Astrocyte (in vitro differentiated cells and primary cell): ENCODE data around the gene ZEB2. TPM values are rescaled to one million over a fixed set of nuclear protein-coding genes. Genes with fewer than 3 reads are reported as not detected.

Experiments used
- DNase-seq: peaks from one replicate; pipeline ENCODE4 v3.0.0-alpha.2; 2010; ENCODE audit warnings: low read depth
- FAIRE-seq: peaks from 2 replicates; lab custom pipeline; 2011; peaks lifted over from hg19 to GRCh38; lab: Jason Lieb, UNC
- H2AFZ ChIP-seq: 2 replicates; pipeline ENCODE4 v1.6.0; 2012; ENCODE audit warnings: low read depth, low read length, inconsistent platforms
- H3K27ac ChIP-seq: 2 replicates; pipeline ENCODE4 v1.5.1; 2011; ENCODE audit warnings: low read depth, low read length, inconsistent platforms
- H3K27me3 ChIP-seq: 2 replicates; pipeline ENCODE4 v1.6.0; 2011; ENCODE audit warnings: low read length, inconsistent platforms; ENCODE audit not compliant: insufficient read depth
- H3K36me3 ChIP-seq: 2 replicates; pipeline ENCODE4 v1.5.1; 2011; ENCODE audit warnings: low read length, inconsistent platforms; ENCODE audit not compliant: insufficient read depth
- H3K4me1 ChIP-seq: 2 replicates; pipeline ENCODE4 v1.5.1; 2011; ENCODE audit warnings: low read length, inconsistent platforms; ENCODE audit not compliant: insufficient read depth
- H3K4me2 ChIP-seq: 2 replicates; pipeline ENCODE4 v1.6.0; 2012; ENCODE audit warnings: low read length, inconsistent platforms
- H3K4me3 ChIP-seq: 2 replicates; pipeline ENCODE4 v1.5.1; 2011; ENCODE audit warnings: low read depth, mild to moderate bottlenecking, low read length, inconsistent platforms; ENCODE audit not compliant: insufficient read depth
- H3K79me2 ChIP-seq: 2 replicates; pipeline ENCODE4 v1.6.0; 2012; ENCODE audit warnings: mild to moderate bottlenecking, low read length, inconsistent platforms; ENCODE audit not compliant: insufficient read depth
- H3K9ac ChIP-seq: 2 replicates; pipeline ENCODE4 v1.6.0; 2012; ENCODE audit warnings: mild to moderate bottlenecking, low read length, inconsistent platforms
- H3K9me3 ChIP-seq: 2 replicates; pipeline ENCODE4 v1.5.1; 2012; ENCODE audit warnings: low read depth, mild to moderate bottlenecking, low read length, inconsistent platforms; ENCODE audit not compliant: insufficient read depth
- H4K20me1 ChIP-seq: 2 replicates; pipeline ENCODE4 v1.6.0; 2012; ENCODE audit warnings: low read length, inconsistent platforms; ENCODE audit not compliant: insufficient read depth
- H3K27ac Mint-ChIP-seq: one replicate; pipeline ENCODE4 v1.8.0; 2021; ENCODE audit warnings: mild to moderate bottlenecking, mixed read lengths; ENCODE audit not compliant: unreplicated experiment
- H3K27me3 Mint-ChIP-seq: one replicate; pipeline ENCODE4 v1.8.0; 2021; ENCODE audit warnings: low read depth, mixed read lengths; ENCODE audit not compliant: unreplicated experiment
- H3K36me3 Mint-ChIP-seq: one replicate; pipeline ENCODE4 v1.8.0; 2021; ENCODE audit warnings: low read depth, mixed read lengths; ENCODE audit not compliant: unreplicated experiment
- H3K4me1 Mint-ChIP-seq: one replicate; pipeline ENCODE4 v1.8.0; 2021; ENCODE audit warnings: low read depth, mixed read lengths; ENCODE audit not compliant: unreplicated experiment
- H3K4me3 Mint-ChIP-seq: one replicate; pipeline ENCODE4 v1.8.0; 2021; ENCODE audit warnings: mild to moderate bottlenecking, moderate library complexity, mixed read lengths; ENCODE audit not compliant: unreplicated experiment
- H3K9me3 Mint-ChIP-seq: one replicate; pipeline ENCODE4 v1.8.0; 2021; ENCODE audit warnings: mild to moderate bottlenecking, mixed read lengths; ENCODE audit not compliant: unreplicated experiment
- EZH2 ChIP-seq: IDR thresholded peaks from 2 replicates; pipeline ENCODE4 v1.6.1; 2012; ENCODE audit warnings: mild to moderate bottlenecking, low read length, inconsistent platforms; ENCODE audit not compliant: insufficient read depth
- total RNA-seq: library from RNA; stranded (reverse); gene quantifications from 2 replicates; pipeline ENCODE4 v1.2.1, GENCODE V29; 2021
- TF ChIP-seq, protein P1 (sequence below): IDR thresholded peaks from 2 replicates; pipeline ENCODE4 v1.5.1; 2011; ENCODE audit warnings: low read depth, mild to moderate bottlenecking, inconsistent platforms, low read length, moderate library complexity; ENCODE audit not compliant: insufficient read depth

ZEB2 gene
- total RNA-seq, 1 donor from 2014 or later, result 84.9 TPM

- Histone ChIP-seq H3K4me1 (no peaks in the 10 kb centered on the region), H3K4me2 (no peak overlapping the region), H3K9ac (no peak overlapping the region), H3K9me3 (no peaks in the 10 kb centered on the region), H3K4me3 (no peak overlapping the region), H3K36me3 (peaks cover 11% of the 10 kb centered on the region), H3K27ac (no peak overlapping the region), H4K20me1 (no peaks in the 10 kb centered on the region), H3K79me2 (no peaks in the 10 kb centered on the region), H3K27me3 (no peaks in the 10 kb centered on the region), H2AFZ (no peak overlapping the region)
- peak; percentile 66 for FAIRE-seq
- H3K4me3 Mint-ChIP-seq, result no peak overlapping the region
- H3K27ac Mint-ChIP-seq, result no peak overlapping the region
- no peaks in the 10 kb centered on the region for H3K9me3 Mint-ChIP-seq
- H3K4me1 Mint-ChIP-seq, result no peaks in the 10 kb centered on the region
- TF ChIP-seq, protein P1, sequence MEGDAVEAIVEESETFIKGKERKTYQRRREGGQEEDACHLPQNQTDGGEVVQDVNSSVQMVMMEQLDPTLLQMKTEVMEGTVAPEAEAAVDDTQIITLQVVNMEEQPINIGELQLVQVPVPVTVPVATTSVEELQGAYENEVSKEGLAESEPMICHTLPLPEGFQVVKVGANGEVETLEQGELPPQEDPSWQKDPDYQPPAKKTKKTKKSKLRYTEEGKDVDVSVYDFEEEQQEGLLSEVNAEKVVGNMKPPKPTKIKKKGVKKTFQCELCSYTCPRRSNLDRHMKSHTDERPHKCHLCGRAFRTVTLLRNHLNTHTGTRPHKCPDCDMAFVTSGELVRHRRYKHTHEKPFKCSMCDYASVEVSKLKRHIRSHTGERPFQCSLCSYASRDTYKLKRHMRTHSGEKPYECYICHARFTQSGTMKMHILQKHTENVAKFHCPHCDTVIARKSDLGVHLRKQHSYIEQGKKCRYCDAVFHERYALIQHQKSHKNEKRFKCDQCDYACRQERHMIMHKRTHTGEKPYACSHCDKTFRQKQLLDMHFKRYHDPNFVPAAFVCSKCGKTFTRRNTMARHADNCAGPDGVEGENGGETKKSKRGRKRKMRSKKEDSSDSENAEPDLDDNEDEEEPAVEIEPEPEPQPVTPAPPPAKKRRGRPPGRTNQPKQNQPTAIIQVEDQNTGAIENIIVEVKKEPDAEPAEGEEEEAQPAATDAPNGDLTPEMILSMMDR, result no peak
- TF ChIP-seq EZH2, result no peak
- no peaks in the 10 kb centered on the region for H3K27me3 Mint-ChIP-seq
- peaks cover 13% of the 10 kb centered on the region for H3K36me3 Mint-ChIP-seq
- DNase-seq, result peak; percentile 81
Observed at GRCh38 chr2:144390424-144391020, 129.4 kb downstream of the ZEB2 start.

- Histone ChIP-seq H3K36me3 (peaks cover 7% of the 10 kb centered on the region), H3K27me3 (no peaks in the 10 kb centered on the region), H3K4me1 (no peaks in the 10 kb centered on the region), H3K79me2 (no peaks in the 10 kb centered on the region), H3K4me3 (no peak overlapping the region), H2AFZ (no peak overlapping the region), H3K4me2 (no peak overlapping the region), H3K9me3 (no peaks in the 10 kb centered on the region), H3K27ac (no peak overlapping the region), H4K20me1 (no peaks in the 10 kb centered on the region), H3K9ac (no peak overlapping the region)
- TF ChIP-seq, protein P1, result no peak
- TF ChIP-seq EZH2, result no peak
- H3K27ac Mint-ChIP-seq, result no peak overlapping the region
- FAIRE-seq, result peak; percentile 29
- no peak overlapping the region for H3K4me3 Mint-ChIP-seq
- no peaks in the 10 kb centered on the region for H3K27me3 Mint-ChIP-seq
- no peaks in the 10 kb centered on the region for H3K4me1 Mint-ChIP-seq
- H3K9me3 Mint-ChIP-seq, result no peaks in the 10 kb centered on the region
- H3K36me3 Mint-ChIP-seq, result peaks cover 10% of the 10 kb centered on the region
- no peak for DNase-seq
Observed at GRCh38 chr2:144389930-144390311, 130.0 kb downstream of the ZEB2 start.

GRCh38 chr2:144389151-144389929 is 130.6 kb downstream of the ZEB2 start:
- Histone ChIP-seq H3K4me3 (no peak overlapping the region), H3K27me3 (no peaks in the 10 kb centered on the region), H3K79me2 (no peaks in the 10 kb centered on the region), H3K9ac (no peak overlapping the region), H3K27ac (no peak overlapping the region), H3K4me2 (no peak overlapping the region), H3K36me3 (peaks cover 3% of the 10 kb centered on the region), H3K4me1 (no peaks in the 10 kb centered on the region), H2AFZ (no peak overlapping the region), H3K9me3 (no peaks in the 10 kb centered on the region), H4K20me1 (no peaks in the 10 kb centered on the region)
- FAIRE-seq, result no peak
- H3K4me1 Mint-ChIP-seq, result no peaks in the 10 kb centered on the region
- H3K9me3 Mint-ChIP-seq, result no peaks in the 10 kb centered on the region
- no peak for DNase-seq
- TF ChIP-seq, protein P1, result no peak
- no peak for TF ChIP-seq EZH2
- H3K27ac Mint-ChIP-seq, result no peak overlapping the region
- H3K4me3 Mint-ChIP-seq, result no peak overlapping the region
- no peaks in the 10 kb centered on the region for H3K27me3 Mint-ChIP-seq
- H3K36me3 Mint-ChIP-seq, result peaks cover 10% of the 10 kb centered on the region
